Measurements from ENCODE around the gene DPP10.

The DPP10 gene

GRCh38 chr2:115574667-115575066, 1132.2 kb downstream of the DPP10 start:
- TF ChIP-seq CEBPB (IDR thresholded peaks at IDR 0.05) (no peak), ZBTB7A (IDR thresholded peaks at IDR 0.05; ENCODE audit: low read depth) (no peak), MAX (IDR thresholded peaks at IDR 0.05) (no peak), TAF1 (IDR thresholded peaks at IDR 0.05; ENCODE audit: low read depth) (no peak), TEAD4 (IDR thresholded peaks at IDR 0.05) (no peak), EP300 (IDR thresholded peaks at IDR 0.05; ENCODE audit: borderline replicate concordance) (no peak)

- TF ChIP-seq ZBTB7A (IDR thresholded peaks at IDR 0.05; ENCODE audit: low read depth): no peak
- no peak for TF ChIP-seq REST (IDR thresholded peaks at IDR 0.05; ENCODE audit: low read depth)
- TF ChIP-seq CREB1 (IDR thresholded peaks at IDR 0.05; ENCODE audit: low read depth): no peak
- TF ChIP-seq TCF12 (IDR thresholded peaks at IDR 0.05; ENCODE audit: low read depth): no peak
- TF ChIP-seq YY1 (IDR thresholded peaks at IDR 0.05; ENCODE audit: low read depth): no peak
- no peak for TF ChIP-seq TAF1 (IDR thresholded peaks at IDR 0.05; ENCODE audit: low read depth)
- no peak for TF ChIP-seq MAX (IDR thresholded peaks at IDR 0.05)
- no peak for TF ChIP-seq NFIC (IDR thresholded peaks at IDR 0.05)
- no peak for TF ChIP-seq EP300 (IDR thresholded peaks at IDR 0.05; ENCODE audit: borderline replicate concordance)
- TF ChIP-seq RAD21 (IDR thresholded peaks at IDR 0.05; ENCODE audit: low read depth): no peak
- TF ChIP-seq TEAD4 (IDR thresholded peaks at IDR 0.05): no peak
Observed at GRCh38 chr2:115580784-115581183, 1138.3 kb downstream of the DPP10 start.

GRCh38 chr2:115584507-115584906, 1142.1 kb downstream of the DPP10 start:
- TF ChIP-seq CEBPB (IDR thresholded peaks at IDR 0.05) (no peak), ZBTB7A (IDR thresholded peaks at IDR 0.05; ENCODE audit: low read depth) (no peak), FOXM1 (IDR thresholded peaks at IDR 0.05; ENCODE audit: borderline replicate concordance, low read depth) (no peak), EGR1 (IDR thresholded peaks at IDR 0.05) (no peak), USF1 (IDR thresholded peaks at IDR 0.05) (no peak), YY1 (IDR thresholded peaks at IDR 0.05; ENCODE audit: low read depth) (no peak), EP300 (IDR thresholded peaks at IDR 0.05; ENCODE audit: borderline replicate concordance) (no peak), CREB1 (IDR thresholded peaks at IDR 0.05; ENCODE audit: low read depth) (no peak)

- no peak for TF ChIP-seq YY1 (IDR thresholded peaks at IDR 0.05; ENCODE audit: low read depth)
- no peak for TF ChIP-seq REST (IDR thresholded peaks at IDR 0.05; ENCODE audit: low read depth)
- no peak for TF ChIP-seq TEAD4 (IDR thresholded peaks at IDR 0.05)
- no peak for TF ChIP-seq ZBTB7A (IDR thresholded peaks at IDR 0.05; ENCODE audit: low read depth)
- TF ChIP-seq TAF1 (IDR thresholded peaks at IDR 0.05; ENCODE audit: low read depth): no peak
- no peak for TF ChIP-seq FOXM1 (IDR thresholded peaks at IDR 0.05; ENCODE audit: borderline replicate concordance, low read depth)
Observed at GRCh38 chr2:115596659-115597375, 1154.4 kb downstream of the DPP10 start.

GRCh38 chr2:115603285-115603684, 1160.8 kb downstream of the DPP10 start:
- TF ChIP-seq TCF12 (IDR thresholded peaks at IDR 0.05; ENCODE audit: low read depth): no peak
- no peak for TF ChIP-seq NFIC (IDR thresholded peaks at IDR 0.05)
- no peak for TF ChIP-seq EGR1 (IDR thresholded peaks at IDR 0.05)
- TF ChIP-seq CREB1 (IDR thresholded peaks at IDR 0.05; ENCODE audit: low read depth): no peak
- TF ChIP-seq MAX (IDR thresholded peaks at IDR 0.05): no peak
- no peak for TF ChIP-seq FOXM1 (IDR thresholded peaks at IDR 0.05; ENCODE audit: borderline replicate concordance, low read depth)
- TF ChIP-seq TEAD4 (IDR thresholded peaks at IDR 0.05): no peak
- no peak for TF ChIP-seq CEBPB (IDR thresholded peaks at IDR 0.05)
- no peak for TF ChIP-seq YY1 (IDR thresholded peaks at IDR 0.05; ENCODE audit: low read depth)
- TF ChIP-seq RAD21 (IDR thresholded peaks at IDR 0.05; ENCODE audit: low read depth): no peak
- no peak for TF ChIP-seq USF1 (IDR thresholded peaks at IDR 0.05)
- no peak for TF ChIP-seq TAF1 (IDR thresholded peaks at IDR 0.05; ENCODE audit: low read depth)
- TF ChIP-seq REST (IDR thresholded peaks at IDR 0.05; ENCODE audit: low read depth): no peak
- TF ChIP-seq EP300 (IDR thresholded peaks at IDR 0.05; ENCODE audit: borderline replicate concordance): no peak
- no peak for TF ChIP-seq ZBTB7A (IDR thresholded peaks at IDR 0.05; ENCODE audit: low read depth)

Data from Ishikawa (cell line).